Lower leg skin (tissue), 4 donors: ENCODE measurements around the gene CORO7. TPM values are rescaled to one million over a fixed set of nuclear protein-coding genes. Genes with fewer than 3 reads are reported as not detected.

Experiments
- DNase-seq, 2 donors: peaks; one replicate each; pipeline ENCODE4 v3.0.0-alpha.2; 2019; ENCODE audit warnings: low spot score in 2 of 2
- H3K4me3 ChIP-seq: fragments of 200-600 bp; sonication (generic); 2 replicates; pipeline ENCODE4 v1.5.1; 2017; ENCODE audit warnings: mild to moderate bottlenecking, low read depth; ENCODE audit not compliant: poor library complexity, severe bottlenecking
- POLR2A ChIP-seq, 2 donors: fragments of 450-650 bp; IDR thresholded peaks; one replicate each; pipeline ENCODE4 v1.6.1; 2016 to 2017; ENCODE audit warnings: antibody characterized with exemption in 2 of 2, mild to moderate bottlenecking in 1 of 2, moderate library complexity in 1 of 2
- WGBS, 2 donors: methylation state at CpG; one replicate each; pipeline ENCODE4 v1.1.5; 2018; 5-methylcytosine and 5-hydroxymethylcytosine counted together
- intact Hi-C: fragments of 100-400 bp; cut with DNase I; formaldehyde crosslinking; loops from one replicate; pipeline ENCODE4 v1.15.0; 2023; ENCODE audit warnings: low total_unique reads
- total RNA-seq, 4 donors: library from RNA; depleted of rRNA; stranded (reverse); fragments of >200 nt; gene quantifications; one replicate each; pipeline ENCODE4 v1.1.0, GENCODE V29; 2016
- TF ChIP-seq, protein P1 (sequence below), 3 donors: fragments of 450-650 bp; IDR thresholded peaks; one replicate each; pipeline ENCODE4 v1.5.1; 2016; ENCODE audit warnings: antibody characterized with exemption in 3 of 3, mild to moderate bottlenecking in 3 of 3, moderate library complexity in 2 of 3

The CORO7 gene
- total RNA-seq, 4 donors from 2014 or later = 18.4 to 39.0 (median 22.7) TPM

DNA sequence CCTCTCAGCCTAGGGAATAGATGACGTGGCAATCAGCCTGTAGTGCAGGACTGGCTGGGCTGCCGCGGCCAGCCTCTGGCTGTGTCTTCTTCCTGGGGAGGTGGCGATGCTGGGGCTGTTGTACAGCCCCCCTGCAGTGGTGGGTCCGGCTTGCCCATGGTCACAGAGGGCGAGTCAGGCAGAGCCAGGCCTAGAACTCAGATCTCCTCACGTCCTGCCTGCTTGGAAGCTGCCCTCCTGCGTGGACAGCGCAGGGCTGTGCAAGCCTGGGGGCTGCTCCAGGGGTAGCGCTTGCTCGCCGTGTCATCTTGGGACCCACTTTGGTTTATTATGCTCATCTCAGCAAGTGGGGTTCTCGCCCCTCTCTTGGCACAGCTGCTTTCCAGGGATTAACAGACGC lies 38.7 kb upstream of the CORO7 start:
- H3K4me3 ChIP-seq = no peak overlapping the region
- 88 to 90% methylated on average over 14 of the region's 14 CpGs for WGBS, 2 donors
- intact Hi-C loops = no loop called here
- no peak for DNase-seq
- no peak for TF ChIP-seq POLR2A (IDR thresholded peaks at IDR 0.05)
- TF ChIP-seq, protein P1, sequence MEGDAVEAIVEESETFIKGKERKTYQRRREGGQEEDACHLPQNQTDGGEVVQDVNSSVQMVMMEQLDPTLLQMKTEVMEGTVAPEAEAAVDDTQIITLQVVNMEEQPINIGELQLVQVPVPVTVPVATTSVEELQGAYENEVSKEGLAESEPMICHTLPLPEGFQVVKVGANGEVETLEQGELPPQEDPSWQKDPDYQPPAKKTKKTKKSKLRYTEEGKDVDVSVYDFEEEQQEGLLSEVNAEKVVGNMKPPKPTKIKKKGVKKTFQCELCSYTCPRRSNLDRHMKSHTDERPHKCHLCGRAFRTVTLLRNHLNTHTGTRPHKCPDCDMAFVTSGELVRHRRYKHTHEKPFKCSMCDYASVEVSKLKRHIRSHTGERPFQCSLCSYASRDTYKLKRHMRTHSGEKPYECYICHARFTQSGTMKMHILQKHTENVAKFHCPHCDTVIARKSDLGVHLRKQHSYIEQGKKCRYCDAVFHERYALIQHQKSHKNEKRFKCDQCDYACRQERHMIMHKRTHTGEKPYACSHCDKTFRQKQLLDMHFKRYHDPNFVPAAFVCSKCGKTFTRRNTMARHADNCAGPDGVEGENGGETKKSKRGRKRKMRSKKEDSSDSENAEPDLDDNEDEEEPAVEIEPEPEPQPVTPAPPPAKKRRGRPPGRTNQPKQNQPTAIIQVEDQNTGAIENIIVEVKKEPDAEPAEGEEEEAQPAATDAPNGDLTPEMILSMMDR (IDR thresholded peaks at IDR 0.05) = no peak

- WGBS, 2 donors = 85 to 86% methylated on average over 9 of the region's 9 CpGs
- no peak for TF ChIP-seq POLR2A (IDR thresholded peaks at IDR 0.05)
- TF ChIP-seq, protein P1 (IDR thresholded peaks at IDR 0.05) = no peak
- intact Hi-C loops = no loop called here
- H3K4me3 ChIP-seq = no peak overlapping the region
- DNase-seq = no peak
These were observed 38.2 kb upstream of the CORO7 start for GRCh38 chr16:4454623-4455022.

GRCh38 chr16:4452674-4453073 lies 36.3 kb upstream of the CORO7 start:
- TF ChIP-seq, protein P1 (IDR thresholded peaks at IDR 0.05) = no peak
- TF ChIP-seq POLR2A (IDR thresholded peaks at IDR 0.05) = no peak
- H3K4me3 ChIP-seq = no peak overlapping the region
- no peak for DNase-seq
- intact Hi-C loops = no loop called here
- 92 to 98% methylated on average over 3 to 5 of the region's 5 CpGs for WGBS, 2 donors

DNA sequence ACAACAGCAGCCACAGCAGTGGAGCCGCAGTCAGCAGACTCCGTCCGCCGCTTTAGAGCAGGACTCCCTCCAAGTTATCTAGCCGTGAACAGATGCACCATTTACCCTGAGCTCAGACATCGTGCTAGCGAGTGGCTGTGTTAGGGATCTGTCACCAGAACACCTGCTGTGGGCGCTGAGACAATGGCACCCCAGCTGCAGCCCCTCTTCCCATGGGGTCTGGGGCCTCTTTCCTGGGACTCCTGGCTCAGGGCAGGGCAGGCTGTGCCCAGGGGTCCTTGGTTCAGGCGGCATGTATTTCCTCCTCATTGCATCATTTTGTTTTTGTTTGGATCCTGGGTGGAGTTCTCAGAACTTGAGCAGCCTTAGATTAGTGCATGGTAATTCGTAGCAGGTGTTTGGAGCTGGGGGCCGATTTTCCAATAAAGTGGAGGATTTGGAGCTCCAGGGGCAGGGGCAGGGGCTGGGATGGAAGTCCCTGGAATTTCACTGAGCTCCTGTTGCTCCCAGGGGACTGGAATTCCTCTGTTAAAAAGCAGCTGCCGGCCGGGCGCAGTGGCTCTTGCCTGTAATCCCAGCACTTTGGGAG lies 34.6 kb upstream of the CORO7 start:
- TF ChIP-seq POLR2A (IDR thresholded peaks at IDR 0.05) = no peak
- TF ChIP-seq, protein P1 (IDR thresholded peaks at IDR 0.05) = no peak
- no peak overlapping the region for H3K4me3 ChIP-seq
- intact Hi-C loops = no loop called here
- no peak for DNase-seq
- 78 to 86% methylated on average over 14 of the region's 14 CpGs for WGBS, 2 donors

DNA sequence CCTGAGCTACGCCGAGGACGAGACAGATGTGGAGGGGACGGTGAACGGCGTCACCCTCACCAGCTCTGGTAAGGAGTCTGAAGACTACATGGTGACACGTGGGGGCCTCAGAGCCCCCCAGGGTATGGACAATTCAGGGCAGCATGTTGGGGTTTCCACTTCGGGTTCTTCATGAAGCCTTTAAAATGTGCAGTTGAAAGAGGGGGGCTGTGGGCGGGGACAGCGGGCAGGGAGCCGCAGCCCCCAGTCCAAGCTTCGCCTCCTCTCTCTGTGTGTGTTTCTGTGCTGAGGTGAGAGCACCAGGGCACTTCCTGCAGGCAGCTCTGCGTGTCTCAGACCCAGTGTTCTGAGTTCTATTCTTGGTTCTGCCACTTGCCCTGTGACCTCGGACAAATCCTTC lies 34.0 kb upstream of the CORO7 start:
- no peak for DNase-seq
- no peak overlapping the region for H3K4me3 ChIP-seq
- 89 to 91% methylated on average over 14 of the region's 14 CpGs for WGBS, 2 donors
- TF ChIP-seq POLR2A (IDR thresholded peaks at IDR 0.05) = no peak
- TF ChIP-seq, protein P1 (IDR thresholded peaks at IDR 0.05) = no peak
- intact Hi-C loops = no loop called here

DNA sequence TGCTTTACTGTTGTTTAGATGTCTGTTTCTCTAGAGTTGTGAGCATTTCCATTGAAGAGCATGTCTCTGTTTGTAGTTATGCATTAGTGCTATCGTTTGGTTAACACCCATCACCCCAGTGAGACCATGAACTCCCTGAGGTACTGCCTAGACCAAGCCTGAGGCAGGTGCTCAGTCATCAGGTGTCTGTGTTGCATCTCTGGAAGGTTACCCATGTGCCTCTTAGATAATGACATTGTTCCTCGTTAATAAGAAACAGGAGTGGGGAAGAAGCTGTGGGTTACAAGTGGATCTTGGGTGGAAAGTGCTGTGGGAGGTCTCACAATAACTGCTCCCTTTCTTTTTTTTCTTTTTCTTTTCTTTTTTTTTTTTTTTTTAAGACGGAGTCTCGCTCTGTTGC lies 27.6 kb upstream of the CORO7 start:
- 87 to 94% methylated on average over 4 of the region's 4 CpGs for WGBS, 2 donors
- no peak for DNase-seq
- H3K4me3 ChIP-seq = no peak overlapping the region
- TF ChIP-seq, protein P1 (IDR thresholded peaks at IDR 0.05) = no peak
- no peak for TF ChIP-seq POLR2A (IDR thresholded peaks at IDR 0.05)
- intact Hi-C loops = no loop called here
